Panc1 (cell line): ENCODE results near the gene BOD1. TPM values are rescaled to one million over a fixed set of nuclear protein-coding genes. Genes with fewer than 3 reads are reported as not detected.

Experiments
- ATAC-seq: fragments of 200-7000 bp; cut with Tn5 transposase; 2 replicates; pipeline ENCODE4 v1.9.1; 2020; ENCODE audit warnings: mild to moderate bottlenecking, moderate library complexity
- BruUV-seq: library from RNA; stranded (reverse); fragments of 400-500 nt; replicated peaks from 2 replicates; lab custom pipeline; 2021; lab: Mats Ljungman, UMichigan
- CTCF ChIA-PET: fragments of 300-600 bp; sonication (Branson Sonifier 250); formaldehyde crosslinking; loops from one replicate; lab custom pipeline; 2022; ENCODE audit warnings: antibody characterized with exemption; lab: Charles Lee
- POLR2A ChIA-PET: fragments of 300-600 bp; sonication (Branson Sonifier 250); formaldehyde crosslinking; loops from one replicate; lab custom pipeline; 2022; ENCODE audit warnings: antibody characterized with exemption; lab: Charles Lee
- DNase-seq: peaks from one replicate; pipeline ENCODE4 v3.0.0-alpha.2; 2010; ENCODE audit warnings: low read depth, low spot score
- H3K27ac ChIP-seq: 2 replicates; pipeline ENCODE4 v1.5.1; 2011; ENCODE audit warnings: mild to moderate bottlenecking, low read length, inconsistent platforms
- H3K27me3 ChIP-seq: fragments of 200-500 bp; sonication (Bioruptor generic); 2 replicates; pipeline ENCODE4 v1.6.0; 2014; ENCODE audit warnings: low read length, inconsistent platforms; ENCODE audit not compliant: control insufficient read depth, insufficient read depth
- H3K36me3 ChIP-seq: fragments of 200-500 bp; sonication (Bioruptor generic); 2 replicates; pipeline ENCODE4 v1.5.1; 2014; ENCODE audit warnings: inconsistent platforms, mild to moderate bottlenecking, low read length, moderate library complexity; ENCODE audit not compliant: control insufficient read depth, insufficient read depth
- H3K4me1 ChIP-seq: 2 replicates; pipeline ENCODE4 v1.5.1; 2011; ENCODE audit warnings: inconsistent platforms, mild to moderate bottlenecking, low read length, moderate library complexity; ENCODE audit not compliant: control insufficient read depth, insufficient read depth
- H3K4me3 ChIP-seq, 2 experiments: 2 replicates each; pipeline ENCODE4 v1.5.1; 2011 to 2012; ENCODE audit warnings: low read depth in 2 of 2, low read length in 2 of 2, mild to moderate bottlenecking in 2 of 2, inconsistent platforms in 1 of 2, moderate library complexity in 1 of 2
- H3K9me3 ChIP-seq: fragments of 200-500 bp; sonication (Bioruptor generic); 2 replicates; pipeline ENCODE4 v1.5.1; 2014; ENCODE audit warnings: low read depth, mild to moderate bottlenecking, inconsistent platforms, low read length, moderate library complexity; ENCODE audit not compliant: control insufficient read depth, insufficient read depth
- CTCF ChIP-seq: fragments of 450-650 bp; IDR thresholded peaks from 2 replicates; pipeline ENCODE4 v1.5.1; 2017; ENCODE audit warnings: mild to moderate bottlenecking
- POLR2AphosphoS5 ChIP-seq: IDR thresholded peaks from 2 replicates; pipeline ENCODE4 v1.6.1; 2012; ENCODE audit warnings: mild to moderate bottlenecking, low read depth, low read length, moderate library complexity
- REST ChIP-seq, 2 experiments: IDR thresholded peaks; 2 replicates each; pipeline ENCODE4 v1.6.1; 2011 to 2012; ENCODE audit warnings: low read depth in 2 of 2, control low read depth in 1 of 2, low read length in 1 of 2, mild to moderate bottlenecking in 1 of 2, moderate library complexity in 1 of 2; ENCODE audit not compliant: insufficient read depth in 1 of 2
- SIN3A ChIP-seq: IDR thresholded peaks from 2 replicates; pipeline ENCODE4 v1.6.1; 2012; ENCODE audit warnings: low read depth, mild to moderate bottlenecking, low read length, moderate library complexity, borderline replicate concordance; ENCODE audit not compliant: insufficient read depth
- TCF7L2 ChIP-seq: IDR thresholded peaks from 2 replicates; pipeline ENCODE4 v1.6.1; 2011; ENCODE audit warnings: mild to moderate bottlenecking, low read depth, low read length, inconsistent platforms
- in situ Hi-C: cut with HindIII; loops from 2 replicates; pipeline ENCODE4 v1.10.0; 2016; ENCODE audit warnings: low sequenced_read_pairs, low pct_unique_long_range_greater_than_20kb
- intact Hi-C: fragments of 100-400 bp; cut with micrococcal nuclease; formaldehyde crosslinking; loops from one replicate; pipeline ENCODE4 v1.10.0; 2022; ENCODE audit not compliant: unreplicated experiment
- total RNA-seq: library from RNA; stranded (reverse); gene quantifications from one replicate; pipeline ENCODE4 v1.2.1, GENCODE V29; 2021; ENCODE audit not compliant: unreplicated experiment

BOD1 gene
- total RNA-seq, 1 experiment from 2014 or later: 86.1 TPM

- CTCF ChIA-PET: no interaction called here
- in situ Hi-C loops: no loop called here
- no TSS peak for BruUV-seq
Measured at GRCh38 chr5:173660481-173661280, 44.2 kb upstream of the BOD1 start.

GRCh38 chr5:173659423-173659822, 43.0 kb upstream of the BOD1 start:
- BruUV-seq: no TSS peak
- DNase-seq: no peak
- Histone ChIP-seq H3K27me3 (no peaks in the 10 kb centered on the region), H3K27ac (no peak overlapping the region), H3K4me1 (no peaks in the 10 kb centered on the region), H3K9me3 (no peaks in the 10 kb centered on the region), H3K36me3 (no peaks in the 10 kb centered on the region), H3K4me3 (no peak overlapping the region)
- in situ Hi-C loops: no loop called here
- ChIA-PET CTCF (no interaction called here), POLR2A (no interaction called here)
- ATAC-seq: no peak
- TF ChIP-seq CTCF (no peak), REST (IDR thresholded peaks at IDR 0.05; ENCODE audit: insufficient read depth in 1 of 2, low read depth in 2 of 2, low read length in 1 of 2) (no peak), POLR2AphosphoS5 (no peak), SIN3A (no peak), TCF7L2 (no peak)
- intact Hi-C loops: no loop called here

More at GRCh38 chr5:173660481-173661280, 44.2 kb upstream of the BOD1 start:
- Histone ChIP-seq H3K27me3 (no peaks in the 10 kb centered on the region), H3K9me3 (no peaks in the 10 kb centered on the region), H3K36me3 (no peaks in the 10 kb centered on the region), H3K27ac (no peak overlapping the region), H3K4me1 (no peaks in the 10 kb centered on the region), H3K4me3 (no peak overlapping the region)
- POLR2A ChIA-PET: no interaction called here
- ATAC-seq (no peak), DNase-seq (no peak)
- intact Hi-C loops: no loop called here
- TF ChIP-seq TCF7L2 (no peak), SIN3A (no peak), POLR2AphosphoS5 (no peak)
